ENCODE data around the gene APOL2. TPM values are rescaled to one million over a fixed set of nuclear protein-coding genes. Genes with fewer than 3 reads are reported as not detected.
A peak's percentile ranks its signal among the peaks of the same experiment; 100 is the strongest.
"Not testable (repeated sequence)": the region's sequence is repeated elsewhere in the genome, so short reads cannot be mapped to it uniquely, and the experiment has no call there.

Gene APOL2
- total RNA-seq, 1 donor = 56.1 TPM

DNA sequence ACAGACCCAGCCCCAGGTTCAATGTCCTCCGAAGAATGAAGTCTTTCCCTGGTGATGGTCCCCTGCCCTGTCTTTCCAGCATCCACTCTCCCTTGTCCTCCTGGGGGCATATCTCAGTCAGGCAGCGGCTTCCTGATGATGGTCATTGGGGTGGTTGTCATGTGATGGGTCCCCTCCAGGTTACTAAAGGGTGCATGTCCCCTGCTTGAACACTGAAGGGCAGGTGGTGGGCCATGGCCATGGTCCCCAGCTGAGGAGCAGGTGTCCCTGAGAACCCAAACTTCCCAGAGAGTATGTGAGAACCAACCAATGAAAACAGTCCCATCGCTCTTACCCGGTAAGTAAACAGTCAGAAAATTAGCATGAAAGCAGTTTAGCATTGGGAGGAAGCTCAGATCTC is 27.7 kb upstream of the APOL2 start:
- Histone ChIP-seq H4K20me1 (ENCODE audit: insufficient read depth, low read length) (no peaks in the 10 kb centered on the region), H2AFZ (ENCODE audit: low read length) (no peak overlapping the region), H3K4me1 (ENCODE audit: insufficient read depth, low read length) (no peaks in the 10 kb centered on the region), H3K27me3 (ENCODE audit: insufficient read depth, low read length) (no peaks in the 10 kb centered on the region), H3K4me2 (ENCODE audit: insufficient read depth, low read length) (no peak overlapping the region), H3K79me2 (ENCODE audit: insufficient read depth, low read length) (no peaks in the 10 kb centered on the region), H3K9me3 (ENCODE audit: low read depth, low read length) (no peaks in the 10 kb centered on the region), H3K36me3 (ENCODE audit: insufficient read depth, low read length) (peaks cover 5% of the 10 kb centered on the region), H3K4me3 (ENCODE audit: insufficient read depth, low read length) (no peak overlapping the region), H3K27ac (ENCODE audit: low read depth, low read length) (no peak overlapping the region)
- TF ChIP-seq, protein P1, sequence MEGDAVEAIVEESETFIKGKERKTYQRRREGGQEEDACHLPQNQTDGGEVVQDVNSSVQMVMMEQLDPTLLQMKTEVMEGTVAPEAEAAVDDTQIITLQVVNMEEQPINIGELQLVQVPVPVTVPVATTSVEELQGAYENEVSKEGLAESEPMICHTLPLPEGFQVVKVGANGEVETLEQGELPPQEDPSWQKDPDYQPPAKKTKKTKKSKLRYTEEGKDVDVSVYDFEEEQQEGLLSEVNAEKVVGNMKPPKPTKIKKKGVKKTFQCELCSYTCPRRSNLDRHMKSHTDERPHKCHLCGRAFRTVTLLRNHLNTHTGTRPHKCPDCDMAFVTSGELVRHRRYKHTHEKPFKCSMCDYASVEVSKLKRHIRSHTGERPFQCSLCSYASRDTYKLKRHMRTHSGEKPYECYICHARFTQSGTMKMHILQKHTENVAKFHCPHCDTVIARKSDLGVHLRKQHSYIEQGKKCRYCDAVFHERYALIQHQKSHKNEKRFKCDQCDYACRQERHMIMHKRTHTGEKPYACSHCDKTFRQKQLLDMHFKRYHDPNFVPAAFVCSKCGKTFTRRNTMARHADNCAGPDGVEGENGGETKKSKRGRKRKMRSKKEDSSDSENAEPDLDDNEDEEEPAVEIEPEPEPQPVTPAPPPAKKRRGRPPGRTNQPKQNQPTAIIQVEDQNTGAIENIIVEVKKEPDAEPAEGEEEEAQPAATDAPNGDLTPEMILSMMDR (IDR thresholded peaks at IDR 0.05; ENCODE audit: extremely low read depth, low read depth, low read length) = no peak
- DNase-seq (ENCODE audit: insufficient read length, low spot score, missing footprints) = peak; percentile 36

- not testable (repeated sequence) for H3K9me3 ChIP-seq (ENCODE audit: low read depth, low read length); H3K4me2 ChIP-seq (ENCODE audit: insufficient read depth, low read length); H3K27me3 ChIP-seq (ENCODE audit: insufficient read depth, low read length); H3K79me2 ChIP-seq (ENCODE audit: insufficient read depth, low read length); H4K20me1 ChIP-seq (ENCODE audit: insufficient read depth, low read length); H3K4me1 ChIP-seq (ENCODE audit: insufficient read depth, low read length); H2AFZ ChIP-seq (ENCODE audit: low read length); H3K27ac ChIP-seq (ENCODE audit: low read depth, low read length); H3K4me3 ChIP-seq (ENCODE audit: insufficient read depth, low read length); H3K36me3 ChIP-seq (ENCODE audit: insufficient read depth, low read length)
- peak; percentile 18 for DNase-seq (ENCODE audit: insufficient read length, low spot score, missing footprints)
These were observed 24.7 kb upstream of the APOL2 start for GRCh38 chr22:36263886-36264664.

GRCh38 chr22:36263216-36263673 is 23.9 kb upstream of the APOL2 start:
- not testable (repeated sequence) for H3K4me2 ChIP-seq (ENCODE audit: insufficient read depth, low read length); H3K27ac ChIP-seq (ENCODE audit: low read depth, low read length); H3K4me1 ChIP-seq (ENCODE audit: insufficient read depth, low read length); H4K20me1 ChIP-seq (ENCODE audit: insufficient read depth, low read length); H3K27me3 ChIP-seq (ENCODE audit: insufficient read depth, low read length); H3K9me3 ChIP-seq (ENCODE audit: low read depth, low read length); DNase-seq (ENCODE audit: insufficient read length, low spot score, missing footprints); H2AFZ ChIP-seq (ENCODE audit: low read length); H3K79me2 ChIP-seq (ENCODE audit: insufficient read depth, low read length); H3K4me3 ChIP-seq (ENCODE audit: insufficient read depth, low read length); H3K36me3 ChIP-seq (ENCODE audit: insufficient read depth, low read length)

DNA sequence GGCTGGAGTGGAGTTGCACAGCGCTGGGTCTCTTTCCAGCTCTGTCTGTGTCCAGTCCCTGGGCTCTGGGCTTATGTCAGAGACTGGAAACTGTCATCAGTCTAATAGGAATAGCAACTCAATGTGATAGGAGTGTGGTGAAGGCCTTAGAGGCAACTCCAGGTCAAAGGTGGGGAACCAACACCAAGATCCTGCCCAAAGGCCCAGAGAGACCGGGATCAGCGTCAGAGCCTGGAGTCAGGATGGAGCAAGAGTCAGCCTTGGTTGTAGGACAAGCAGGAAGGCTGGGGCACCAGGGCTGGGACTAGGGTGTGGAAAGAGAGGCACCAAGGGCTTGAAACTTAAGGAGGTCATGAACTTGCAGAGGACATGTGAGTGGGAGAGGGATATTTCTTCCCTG is 23.0 kb upstream of the APOL2 start:
- H4K20me1 ChIP-seq (ENCODE audit: insufficient read depth, low read length); DNase-seq (ENCODE audit: insufficient read length, low spot score, missing footprints); H3K4me3 ChIP-seq (ENCODE audit: insufficient read depth, low read length); H3K79me2 ChIP-seq (ENCODE audit: insufficient read depth, low read length); H3K36me3 ChIP-seq (ENCODE audit: insufficient read depth, low read length); H2AFZ ChIP-seq (ENCODE audit: low read length); H3K27me3 ChIP-seq (ENCODE audit: insufficient read depth, low read length); H3K4me1 ChIP-seq (ENCODE audit: insufficient read depth, low read length); H3K27ac ChIP-seq (ENCODE audit: low read depth, low read length); H3K9me3 ChIP-seq (ENCODE audit: low read depth, low read length); H3K4me2 ChIP-seq (ENCODE audit: insufficient read depth, low read length): not testable (repeated sequence)

DNA sequence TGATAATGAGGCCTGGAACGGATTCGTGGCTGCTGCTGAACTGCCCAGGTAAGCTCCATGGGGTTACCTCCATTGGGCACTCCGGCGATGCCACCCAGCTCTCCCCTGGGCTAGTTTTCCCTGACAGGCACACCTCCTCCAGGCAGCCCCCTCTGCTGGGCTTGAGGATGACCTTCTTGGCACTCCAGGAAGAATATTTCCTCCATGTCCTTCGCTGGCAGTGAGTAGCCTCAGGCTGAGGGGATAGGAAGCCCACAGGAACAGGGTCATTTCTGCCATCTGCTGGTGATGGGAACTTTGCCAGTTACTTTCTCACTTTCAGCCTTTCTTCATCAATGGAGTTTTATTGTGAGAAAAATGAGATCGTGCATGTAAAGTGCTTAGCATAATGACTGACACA is 22.3 kb upstream of the APOL2 start:
- not testable (repeated sequence) for H3K9me3 ChIP-seq (ENCODE audit: low read depth, low read length); DNase-seq (ENCODE audit: insufficient read length, low spot score, missing footprints); H3K4me1 ChIP-seq (ENCODE audit: insufficient read depth, low read length); H2AFZ ChIP-seq (ENCODE audit: low read length); H3K27me3 ChIP-seq (ENCODE audit: insufficient read depth, low read length); H3K27ac ChIP-seq (ENCODE audit: low read depth, low read length); H3K4me2 ChIP-seq (ENCODE audit: insufficient read depth, low read length); H3K4me3 ChIP-seq (ENCODE audit: insufficient read depth, low read length); H3K36me3 ChIP-seq (ENCODE audit: insufficient read depth, low read length); H3K79me2 ChIP-seq (ENCODE audit: insufficient read depth, low read length); H4K20me1 ChIP-seq (ENCODE audit: insufficient read depth, low read length)

Data from osteoblast (primary cell).